AG20443 (cell line): ENCODE measurements around the gene KANK4.
"Not testable (repeated sequence)": the region's sequence is repeated elsewhere in the genome, so short reads cannot be mapped to it uniquely, and the experiment has no call there.

Experiments used
- DNase-seq: peaks from one replicate; pipeline ENCODE4 v3.0.0; 2012; ENCODE audit warnings: low spot score, mixed read lengths

Gene KANK4

GRCh38 chr1:62237950-62238374 lies 81.3 kb downstream of the KANK4 start:
- no peak for DNase-seq

GRCh38 chr1:62237361-62237760 lies 81.9 kb downstream of the KANK4 start:
- peak; percentile 26 for DNase-seq

DNA sequence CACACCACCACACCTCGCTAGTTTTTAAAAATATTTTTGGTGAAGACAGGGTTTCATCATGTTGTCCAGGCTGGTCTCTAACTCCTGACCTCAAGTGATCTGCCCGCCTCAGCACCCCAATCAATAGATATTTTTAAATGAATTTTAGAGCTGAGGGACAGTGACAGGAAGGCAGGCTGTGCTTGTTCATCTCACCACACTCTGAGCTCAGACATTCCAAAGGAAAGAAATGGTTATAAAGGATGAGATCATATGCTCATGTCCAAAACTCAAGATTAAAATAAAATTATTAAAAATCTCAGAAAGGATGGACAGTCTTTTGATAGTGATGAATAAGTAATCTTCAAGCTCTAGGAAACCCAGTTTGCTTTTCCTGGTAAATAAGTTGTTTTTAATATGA lies 83.7 kb downstream of the KANK4 start:
- DNase-seq: peak; percentile 33

GRCh38 chr1:62234688-62235087 lies 84.5 kb downstream of the KANK4 start:
- no peak for DNase-seq

- DNase-seq: no peak
These were observed 85.2 kb downstream of the KANK4 start for GRCh38 chr1:62233926-62234450.

DNA sequence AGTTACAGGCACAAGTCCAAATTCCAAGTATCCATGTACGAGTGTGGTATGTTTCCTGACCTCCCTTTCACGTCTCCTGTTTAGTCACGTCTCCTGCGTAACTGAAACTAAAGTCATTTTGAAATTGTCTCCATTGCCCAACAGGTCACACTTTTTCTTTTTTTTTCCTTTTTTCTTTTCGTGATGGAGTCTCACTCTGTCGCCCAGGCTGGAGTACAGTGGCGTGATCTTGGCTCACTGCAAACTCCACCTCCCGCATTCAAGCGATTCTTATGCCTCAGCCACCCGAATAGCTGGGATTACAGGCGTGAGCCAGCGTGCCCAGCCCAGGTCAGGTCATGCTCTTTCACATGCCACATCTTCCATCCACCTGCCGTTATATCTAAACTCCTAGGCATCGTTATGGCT lies 86.4 kb downstream of the KANK4 start:
- DNase-seq: no peak

DNA sequence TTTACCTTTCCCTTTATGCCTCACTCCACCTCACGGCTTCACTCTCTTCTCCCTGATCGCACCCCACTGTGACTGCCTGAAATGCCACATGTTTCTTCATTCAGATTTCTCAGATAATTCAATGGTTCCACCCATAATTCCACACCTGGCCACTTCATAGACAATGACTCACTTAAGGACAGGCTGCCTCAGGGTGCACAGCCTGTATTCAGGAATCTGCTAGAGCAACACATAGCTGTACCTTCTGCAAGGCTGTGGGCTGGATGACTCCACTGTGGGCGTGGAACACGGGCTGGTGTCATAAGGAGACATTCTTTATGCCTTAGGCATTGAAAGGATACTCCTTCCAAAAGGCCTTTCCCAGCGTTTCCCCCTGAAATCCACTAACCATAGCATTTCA lies 88.5 kb downstream of the KANK4 start:
- DNase-seq: peak; percentile 89

DNA sequence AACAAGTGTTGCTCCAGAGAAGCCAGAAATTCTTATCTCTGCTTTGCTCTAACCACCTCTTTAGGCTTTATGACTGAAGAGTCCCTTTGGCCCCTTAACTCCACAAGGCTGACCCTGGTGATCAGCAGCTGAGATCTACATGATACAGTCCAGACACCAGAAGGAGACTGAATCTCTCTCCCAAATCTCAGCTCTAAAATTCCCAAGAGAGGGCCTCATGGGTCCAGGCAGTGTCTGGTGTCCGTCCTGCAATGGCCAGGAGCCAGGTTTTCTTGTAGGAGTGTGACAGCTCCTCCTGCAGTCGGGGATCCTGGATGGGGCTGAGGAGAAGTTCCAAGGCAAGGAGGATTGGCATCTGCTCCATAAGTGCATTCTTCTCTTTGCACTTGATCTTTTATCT lies 89.3 kb downstream of the KANK4 start:
- no peak for DNase-seq

DNA sequence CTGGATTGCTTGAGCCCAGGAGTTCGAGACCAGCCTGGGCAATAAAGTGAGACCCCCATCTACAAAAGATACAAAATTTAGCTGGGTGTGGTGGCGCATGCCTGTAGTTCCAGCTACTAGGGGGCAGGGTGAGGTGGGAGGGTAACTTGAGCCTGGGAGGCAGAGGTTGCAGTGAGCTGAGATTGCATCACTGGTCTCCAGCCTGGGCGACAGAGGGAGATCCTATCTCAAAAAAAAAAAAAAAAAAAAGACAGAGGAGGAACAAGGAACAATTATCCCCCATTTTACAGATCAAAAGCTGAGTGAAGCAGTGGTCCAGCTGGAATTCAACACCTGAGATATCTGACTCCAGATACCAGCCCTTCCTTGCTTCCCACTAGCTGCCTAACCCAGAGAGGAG lies 89.8 kb downstream of the KANK4 start:
- no peak for DNase-seq

GRCh38 chr1:62228883-62229187 lies 90.4 kb downstream of the KANK4 start:
- DNase-seq: no peak

GRCh38 chr1:62228136-62228882 lies 90.9 kb downstream of the KANK4 start:
- DNase-seq: no peak

- no peak for DNase-seq
These were observed 91.7 kb downstream of the KANK4 start for GRCh38 chr1:62227496-62227895.

DNA sequence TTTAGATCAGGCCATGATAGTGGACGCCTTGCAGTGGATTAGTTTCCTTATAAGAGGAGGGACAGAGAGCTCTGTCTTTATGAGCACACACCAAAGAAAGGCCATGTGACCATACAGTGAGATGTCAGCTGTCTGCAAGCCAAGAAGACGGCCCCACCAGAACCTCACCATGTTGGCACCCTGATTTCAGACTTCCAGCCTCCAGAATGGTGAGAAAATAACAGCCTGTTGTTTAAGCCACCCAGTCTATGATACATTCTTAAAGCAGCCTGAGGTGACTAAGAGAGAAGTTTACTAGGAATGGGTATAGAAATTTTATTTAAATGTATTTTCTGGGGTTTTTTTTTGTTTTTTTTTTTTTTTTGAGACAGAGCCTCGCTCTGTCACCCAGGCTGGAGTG lies 95.1 kb downstream of the KANK4 start:
- no peak for DNase-seq

DNA sequence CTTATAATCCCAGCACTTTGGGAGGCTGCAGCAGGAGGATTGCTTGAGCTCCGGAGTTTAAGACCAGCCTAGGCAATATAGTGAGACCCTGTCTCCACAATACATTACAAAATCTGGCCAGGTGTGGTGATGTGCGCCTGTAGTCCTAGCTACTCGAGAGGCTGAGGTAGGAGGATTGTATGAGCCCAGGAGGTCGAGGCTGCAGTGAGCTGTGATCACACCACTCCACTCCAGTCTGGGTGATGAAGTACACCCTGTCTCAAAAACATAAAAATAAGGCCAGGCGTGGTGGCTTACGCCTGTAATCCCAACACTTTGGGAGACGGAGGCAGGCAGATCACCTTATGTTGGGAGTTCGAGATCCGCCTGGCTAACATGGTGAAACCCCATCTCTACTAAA lies 96.9 kb downstream of the KANK4 start:
- no peak for DNase-seq

DNA sequence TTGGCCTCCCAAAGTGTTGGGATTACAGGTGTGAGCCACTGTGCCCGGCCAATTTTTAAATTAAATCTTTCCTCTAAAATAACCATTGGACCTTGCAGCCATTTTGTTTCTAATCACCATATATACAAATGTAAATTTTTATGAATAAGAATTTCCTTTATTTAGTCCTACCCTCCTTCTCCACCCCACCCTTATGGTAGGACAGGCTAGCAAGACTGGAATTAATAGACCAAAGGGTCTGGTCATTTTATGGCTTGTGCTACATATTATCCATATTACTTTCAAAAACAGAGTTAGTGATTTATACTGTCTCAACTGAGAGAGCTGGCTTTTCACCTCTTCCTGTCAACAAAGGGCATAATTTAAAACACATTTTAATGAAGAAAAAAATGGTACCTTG lies 98.1 kb downstream of the KANK4 start:
- DNase-seq: no peak

GRCh38 chr1:62220456-62220855 lies 98.8 kb downstream of the KANK4 start:
- not testable (repeated sequence) for DNase-seq

- no peak for DNase-seq
These were observed 100.6 kb downstream of the KANK4 start for GRCh38 chr1:62218604-62219003.

- DNase-seq: no peak
These were observed 105.9 kb downstream of the KANK4 start for GRCh38 chr1:62213075-62213914.

DNA sequence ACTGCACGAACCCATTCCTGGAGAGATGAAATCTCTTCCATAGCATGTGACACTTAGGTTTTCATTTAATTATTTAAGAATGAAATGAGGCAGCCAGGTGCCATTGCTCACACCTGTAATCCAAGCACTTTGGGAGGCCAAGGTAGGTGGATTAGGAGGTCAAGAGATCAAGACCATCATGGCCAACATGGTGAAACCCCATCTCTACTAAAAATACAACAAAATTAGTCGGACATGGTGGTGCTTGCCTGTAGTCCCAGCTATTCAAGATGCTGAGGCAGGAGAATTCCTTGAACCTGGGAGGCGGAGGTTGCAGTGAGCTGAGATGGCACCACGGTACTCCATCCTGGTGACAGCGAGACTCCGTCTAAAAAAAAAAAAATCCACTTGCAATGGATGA lies 106.8 kb downstream of the KANK4 start:
- no peak for DNase-seq

- DNase-seq: no peak
These were observed 108.3 kb downstream of the KANK4 start for GRCh38 chr1:62210960-62211359.

DNA sequence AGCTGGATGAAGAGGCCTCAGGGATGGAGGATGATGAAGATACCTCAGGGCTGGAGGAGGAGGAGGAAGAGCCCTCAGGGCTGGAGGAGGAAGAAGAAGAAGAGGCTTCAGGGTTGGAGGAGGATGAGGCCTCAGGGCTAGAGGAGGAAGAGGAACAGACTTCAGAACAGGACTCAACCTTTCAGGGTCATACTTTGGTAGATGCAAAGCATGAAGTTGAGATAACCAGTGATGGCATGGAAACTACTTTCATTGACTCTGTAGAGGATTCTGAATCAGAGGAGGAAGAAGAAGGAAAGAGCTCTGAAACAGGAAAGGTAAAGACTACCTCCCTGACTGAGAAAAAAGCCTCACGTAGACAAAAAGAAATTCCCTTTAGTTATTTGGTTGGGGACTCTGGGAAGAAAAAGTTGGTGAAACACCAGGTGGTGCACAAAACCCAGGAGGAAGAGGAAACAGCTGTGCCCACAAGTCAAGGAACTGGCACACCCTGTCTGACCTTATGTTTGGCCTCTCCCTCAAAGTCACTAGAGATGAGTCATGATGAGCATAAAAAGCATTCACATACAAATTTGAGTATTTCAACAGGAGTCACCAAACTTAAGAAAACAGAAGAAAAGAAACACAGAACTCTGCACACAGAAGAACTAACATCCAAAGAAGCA lies 109.2 kb downstream of the KANK4 start:
- no peak for DNase-seq

DNA sequence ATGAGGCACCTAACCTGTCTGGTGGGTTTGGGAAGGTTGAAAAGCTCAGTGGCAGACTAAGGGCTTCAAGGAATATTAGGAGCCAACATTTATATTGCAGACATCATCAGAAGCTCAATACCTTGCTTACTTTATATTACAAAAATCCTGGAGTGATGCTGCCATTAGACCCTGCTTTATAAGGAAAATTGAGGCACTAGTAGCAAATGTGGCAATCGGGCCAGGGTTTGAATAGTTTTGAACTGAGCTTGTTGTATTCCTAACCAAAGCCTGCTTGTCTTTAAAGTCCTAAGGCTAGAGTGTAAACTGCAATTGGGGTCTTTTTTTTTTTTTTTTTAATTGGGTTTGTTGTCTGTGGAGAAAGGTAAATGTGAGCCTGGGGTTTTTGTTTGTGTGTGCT lies 110.3 kb downstream of the KANK4 start:
- DNase-seq: no peak

GRCh38 chr1:62208087-62208486 lies 111.1 kb downstream of the KANK4 start:
- DNase-seq: no peak
